GM21515 (cell line): ENCODE data around the gene SERTAD1.

ENCODE experiments used
- ATAC-seq: cut with Tn5 transposase; IDR thresholded peaks from one replicate; pipeline ENCODE4 v1.9.1; 2021; ENCODE audit not compliant: unreplicated experiment

SERTAD1 gene

DNA sequence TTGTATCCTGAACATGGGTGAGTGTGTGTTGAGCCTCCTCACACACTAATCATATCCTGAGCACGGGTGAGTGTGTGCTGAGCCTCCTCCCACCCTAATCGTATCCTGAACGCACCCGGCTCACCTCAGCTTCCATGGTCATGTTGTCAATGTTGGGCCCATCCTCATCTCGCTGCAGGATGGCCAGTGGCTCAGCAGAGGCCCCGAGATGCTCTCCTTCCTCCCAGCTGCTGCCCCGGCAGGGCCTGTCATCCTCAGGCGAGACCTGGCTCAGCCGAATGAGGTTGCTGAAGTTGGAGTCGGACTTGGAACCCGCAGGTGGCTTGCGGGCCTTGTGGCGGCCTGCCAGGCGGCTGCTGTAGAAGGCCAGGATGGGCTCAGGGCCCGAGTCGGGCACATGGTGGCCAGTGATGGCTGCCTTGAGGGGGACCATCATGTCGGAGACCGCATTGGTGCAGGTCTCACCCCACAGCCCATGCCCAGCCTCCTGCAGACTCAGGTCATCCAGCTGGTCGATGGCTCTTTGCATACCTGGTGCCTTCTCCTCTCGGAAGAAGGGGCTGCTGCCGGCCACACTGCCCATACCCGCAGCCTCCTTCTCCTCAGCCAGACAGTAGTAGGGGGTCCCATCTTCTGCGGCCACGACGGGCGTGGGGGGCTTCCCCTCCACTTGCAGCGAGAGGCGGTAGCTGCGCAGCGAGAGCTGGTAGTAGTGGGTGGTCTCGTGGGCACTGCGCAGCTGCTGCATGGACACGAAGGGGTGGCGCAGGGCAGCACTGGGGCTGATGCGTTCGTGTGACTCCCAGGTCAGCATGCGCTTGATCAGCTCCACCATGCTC lies 45.4 kb downstream of the SERTAD1 start:
- no peak for ATAC-seq

DNA sequence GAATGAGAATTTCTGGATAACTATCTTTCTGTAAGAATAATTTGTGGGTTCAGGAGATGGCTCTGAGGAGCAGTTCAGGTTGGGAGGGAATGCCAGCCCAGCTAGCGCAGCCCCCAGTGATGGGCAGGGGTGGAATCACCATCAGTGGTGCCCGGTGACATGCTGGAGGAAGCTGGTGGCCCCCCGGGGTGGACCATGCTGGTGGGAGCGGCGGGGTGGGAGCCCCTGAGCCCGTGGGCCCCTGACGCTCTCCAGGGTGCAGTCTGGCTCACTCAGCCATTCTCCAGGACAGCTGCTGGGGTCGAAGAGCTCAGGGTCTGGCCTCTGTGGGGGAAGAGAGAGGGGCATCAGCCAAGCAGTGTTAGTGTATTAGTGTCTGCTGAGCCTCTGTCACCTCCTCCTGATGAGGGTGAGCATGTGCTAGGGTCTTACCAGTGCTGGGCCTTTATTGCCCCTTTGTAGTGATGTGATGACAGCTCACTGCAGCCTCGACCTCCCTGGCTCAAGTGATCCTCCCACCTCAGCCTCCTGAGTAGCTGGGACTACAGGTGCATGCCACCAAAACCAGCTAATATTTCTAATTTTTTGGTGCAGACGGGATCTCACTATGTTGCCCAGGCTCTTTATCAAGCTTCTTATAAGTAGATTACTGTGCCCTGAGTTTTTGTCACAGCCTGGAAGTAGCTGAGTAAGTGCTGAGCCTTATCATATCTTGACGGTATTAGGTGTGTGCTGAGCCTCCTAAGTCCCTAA lies 46.2 kb downstream of the SERTAD1 start:
- ATAC-seq = no peak

DNA sequence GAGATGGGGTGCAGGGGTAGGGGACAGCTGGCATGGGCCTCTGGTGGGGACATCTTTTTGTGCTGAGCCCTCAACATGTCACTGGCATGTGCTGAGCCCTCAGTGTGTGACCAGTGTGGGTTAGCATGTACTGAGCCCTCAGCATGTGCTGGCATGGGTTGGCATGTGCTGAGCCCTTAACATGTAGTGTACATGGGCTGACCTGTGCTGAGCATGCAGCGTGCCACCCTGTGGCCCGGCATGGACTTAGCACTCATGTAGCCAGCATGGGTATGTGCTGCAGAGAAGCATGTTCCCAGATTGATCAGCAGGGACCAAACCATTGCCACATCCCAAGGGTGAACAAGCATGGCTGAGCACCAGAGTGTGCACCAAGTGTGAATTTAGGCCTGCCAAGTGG lies 47.3 kb downstream of the SERTAD1 start:
- no peak for ATAC-seq

DNA sequence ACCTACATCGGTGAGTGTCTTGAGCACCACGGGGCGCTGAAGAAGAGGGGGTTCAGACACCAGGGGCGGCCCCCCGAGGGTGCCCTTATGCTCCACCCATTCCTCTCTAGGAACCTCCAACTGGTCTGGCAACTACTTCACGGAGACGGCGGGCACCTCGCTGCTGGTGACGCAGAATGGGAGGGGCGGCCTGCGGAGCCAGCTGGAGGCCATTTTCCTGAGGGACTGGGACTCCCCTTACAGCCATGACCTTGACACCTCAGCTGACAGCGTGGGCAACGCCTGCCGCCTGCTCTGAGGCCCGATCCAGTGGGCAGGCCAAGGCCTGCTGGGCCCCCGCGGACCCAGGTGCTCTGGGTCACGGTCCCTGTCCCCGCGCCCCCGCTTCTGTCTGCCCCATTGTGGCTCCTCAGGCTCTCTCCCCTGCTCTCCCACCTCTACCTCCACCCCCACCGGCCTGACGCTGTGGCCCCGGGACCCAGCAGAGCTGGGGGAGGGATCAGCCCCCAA lies 47.9 kb downstream of the SERTAD1 start:
- no peak for ATAC-seq

DNA sequence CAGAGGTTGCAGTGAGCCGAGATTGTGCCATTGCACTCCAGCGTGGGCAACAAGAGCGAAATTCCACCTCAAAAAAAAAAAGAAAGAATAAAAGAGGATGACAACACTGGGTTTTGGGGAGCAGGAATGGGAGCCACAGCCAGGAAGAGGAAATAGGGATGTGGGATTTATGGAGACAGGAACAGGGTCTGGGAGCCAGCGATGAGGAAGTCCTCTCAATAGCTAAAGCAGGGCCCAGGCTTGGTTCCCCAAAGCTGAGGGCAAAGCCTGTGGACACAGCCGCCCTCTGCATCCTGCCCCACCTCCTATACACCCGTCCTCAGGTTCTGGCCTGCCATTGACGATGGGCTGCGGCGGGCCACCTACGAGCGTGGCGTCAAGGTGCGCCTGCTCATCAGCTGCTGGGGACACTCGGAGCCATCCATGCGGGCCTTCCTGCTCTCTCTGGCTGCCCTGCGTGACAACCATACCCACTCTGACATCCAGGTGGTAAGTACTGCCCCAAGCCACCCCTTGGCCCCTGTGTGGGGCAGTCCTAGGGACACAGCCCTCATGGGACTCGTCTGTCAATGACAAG lies 49.4 kb downstream of the SERTAD1 start:
- no peak for ATAC-seq

DNA sequence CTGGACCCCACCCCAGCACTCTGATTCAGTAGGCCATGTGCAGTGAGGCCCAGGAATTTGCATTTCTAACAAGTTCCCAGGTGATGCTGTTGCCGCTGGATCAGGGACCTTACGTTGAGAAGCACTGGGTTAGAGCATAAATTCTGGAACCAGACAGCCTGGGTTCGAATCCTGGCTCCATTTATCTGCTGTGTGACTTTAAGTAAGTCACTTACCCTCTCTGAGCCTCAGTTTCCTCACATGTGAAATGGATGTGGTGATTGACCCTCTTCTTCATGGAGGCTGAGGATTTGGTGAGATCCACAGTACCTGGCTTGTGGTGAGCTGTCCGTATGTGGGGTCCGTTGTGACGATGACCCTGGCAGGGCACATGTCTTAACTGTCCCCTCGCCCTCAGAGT lies 51.7 kb downstream of the SERTAD1 start:
- ATAC-seq = no peak

DNA sequence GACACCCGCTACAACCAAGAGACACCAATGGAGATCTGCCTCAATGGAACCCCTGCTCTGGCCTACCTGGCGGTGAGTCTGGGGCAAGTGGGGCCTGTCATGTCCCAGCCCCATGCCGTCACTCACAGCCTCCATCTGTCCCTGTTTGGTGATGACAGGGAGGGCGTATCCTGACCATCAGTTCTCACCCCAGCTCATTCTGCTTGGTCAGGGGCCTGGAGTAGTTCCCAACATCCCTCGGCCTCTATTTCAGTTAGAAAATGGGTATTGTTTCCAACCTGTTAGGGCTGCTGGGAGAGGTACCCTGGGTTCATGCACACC lies 54.0 kb downstream of the SERTAD1 start:
- ATAC-seq = no peak
